Measurements from ENCODE around the gene CYP2U1.

GRCh38 chr4:107890779-107891178, 40.6 kb upstream of the CYP2U1 start:
- TF ChIP-seq, protein P1, sequence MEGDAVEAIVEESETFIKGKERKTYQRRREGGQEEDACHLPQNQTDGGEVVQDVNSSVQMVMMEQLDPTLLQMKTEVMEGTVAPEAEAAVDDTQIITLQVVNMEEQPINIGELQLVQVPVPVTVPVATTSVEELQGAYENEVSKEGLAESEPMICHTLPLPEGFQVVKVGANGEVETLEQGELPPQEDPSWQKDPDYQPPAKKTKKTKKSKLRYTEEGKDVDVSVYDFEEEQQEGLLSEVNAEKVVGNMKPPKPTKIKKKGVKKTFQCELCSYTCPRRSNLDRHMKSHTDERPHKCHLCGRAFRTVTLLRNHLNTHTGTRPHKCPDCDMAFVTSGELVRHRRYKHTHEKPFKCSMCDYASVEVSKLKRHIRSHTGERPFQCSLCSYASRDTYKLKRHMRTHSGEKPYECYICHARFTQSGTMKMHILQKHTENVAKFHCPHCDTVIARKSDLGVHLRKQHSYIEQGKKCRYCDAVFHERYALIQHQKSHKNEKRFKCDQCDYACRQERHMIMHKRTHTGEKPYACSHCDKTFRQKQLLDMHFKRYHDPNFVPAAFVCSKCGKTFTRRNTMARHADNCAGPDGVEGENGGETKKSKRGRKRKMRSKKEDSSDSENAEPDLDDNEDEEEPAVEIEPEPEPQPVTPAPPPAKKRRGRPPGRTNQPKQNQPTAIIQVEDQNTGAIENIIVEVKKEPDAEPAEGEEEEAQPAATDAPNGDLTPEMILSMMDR (conservative IDR thresholded peaks at IDR 0.05; ENCODE audit: low read depth, low read length) = no peak
- TF ChIP-seq EZH2 (IDR thresholded peaks at IDR 0.05; ENCODE audit: low read length, unreplicated experiment) (no peak), EZH2phosphoT487 (IDR thresholded peaks at IDR 0.05; ENCODE audit: borderline replicate concordance, low read length) (no peak)
